NCI-H1694 treated with DMSO at 0.1 percent for 48 hours (cell line): ENCODE data around the gene IDH3B.
"Not testable (repeated sequence)": the region's sequence is repeated elsewhere in the genome, so short reads cannot be mapped to it uniquely, and the experiment has no call there.

ENCODE experiments used
- DNase-seq: peaks from one replicate; lab custom pipeline; 2025; lab: John Stamatoyannopoulos, UW

The IDH3B gene

DNA sequence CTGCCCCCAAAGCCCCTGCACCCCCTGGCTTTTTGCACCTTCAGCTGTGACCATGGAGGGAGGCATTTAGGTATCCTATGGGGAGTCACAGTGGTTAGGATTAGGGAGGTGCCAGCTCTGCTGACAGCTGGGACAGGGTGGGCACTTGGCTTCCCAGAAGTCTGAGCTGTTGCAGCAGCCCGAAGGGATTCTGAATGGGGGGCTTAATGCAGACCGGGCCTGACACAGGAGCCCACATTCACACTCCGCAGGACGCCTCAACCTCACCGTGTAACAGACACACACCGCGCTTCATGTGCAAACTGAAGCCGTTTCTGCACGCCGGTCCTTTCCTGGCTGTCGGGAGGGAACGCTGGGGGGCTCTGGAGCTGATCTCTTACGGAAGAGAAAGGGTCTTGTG is 30.5 kb upstream of the IDH3B start:
- no peak for DNase-seq

DNA sequence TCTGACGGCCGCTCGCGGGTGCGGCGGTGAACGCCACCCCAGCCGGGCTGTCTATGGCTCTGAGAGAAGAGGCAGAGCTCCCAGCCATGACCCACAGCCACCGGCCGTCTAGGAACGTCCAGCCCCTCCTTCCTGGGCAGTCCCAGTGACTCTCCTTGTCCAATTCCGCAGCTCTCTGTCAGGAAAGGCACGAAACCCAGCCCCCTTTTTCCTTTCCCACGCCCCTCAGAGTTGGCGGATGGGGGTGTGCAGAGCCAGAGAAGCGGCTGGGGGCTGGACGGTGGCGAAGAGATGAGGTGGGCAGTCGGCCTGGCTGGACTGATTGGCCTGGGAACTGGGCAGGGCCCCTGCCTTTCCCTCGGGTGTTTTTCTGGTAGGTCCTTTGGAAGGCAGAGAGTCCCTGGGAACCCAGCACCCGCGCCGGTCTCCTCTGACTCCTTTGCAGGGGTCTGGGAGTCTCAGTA is 30.0 kb upstream of the IDH3B start:
- DNase-seq = no peak

DNA sequence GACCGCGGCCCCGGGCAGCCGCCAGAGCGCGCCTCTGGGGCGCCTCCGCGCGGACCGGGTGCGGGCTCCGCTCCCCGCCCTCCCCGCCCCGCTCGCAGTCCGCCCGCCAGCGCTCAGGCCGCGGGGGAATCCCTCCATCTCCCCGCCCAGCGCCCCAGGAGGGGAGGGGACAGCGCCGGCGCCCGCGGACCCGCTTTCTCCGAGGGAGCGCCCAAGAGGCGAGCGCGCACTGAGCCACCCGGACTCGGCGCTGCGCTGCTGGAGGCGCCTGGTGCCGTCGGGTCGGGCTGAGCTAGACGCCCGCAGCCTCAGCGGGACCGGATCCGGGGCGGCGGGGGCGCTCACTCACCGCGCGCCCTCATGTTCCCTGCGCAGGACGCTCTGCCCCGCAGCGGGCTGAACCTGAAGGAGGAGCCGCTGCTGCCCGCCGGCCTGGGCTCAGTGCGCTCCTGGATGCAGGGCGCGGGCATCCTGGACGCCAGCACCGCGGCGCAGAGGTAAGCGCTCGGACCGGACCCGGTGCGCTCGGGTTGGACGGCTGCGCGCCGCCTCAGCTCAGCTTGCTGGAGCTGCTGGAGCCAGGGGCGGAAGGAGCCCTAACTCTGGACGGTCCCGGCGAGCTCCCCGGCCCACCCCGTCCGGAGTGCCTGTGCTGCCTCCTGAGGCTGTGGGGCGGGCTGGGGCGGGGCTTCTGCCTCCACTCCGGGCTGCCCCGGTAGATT is 29.4 kb upstream of the IDH3B start:
- no peak for DNase-seq

DNA sequence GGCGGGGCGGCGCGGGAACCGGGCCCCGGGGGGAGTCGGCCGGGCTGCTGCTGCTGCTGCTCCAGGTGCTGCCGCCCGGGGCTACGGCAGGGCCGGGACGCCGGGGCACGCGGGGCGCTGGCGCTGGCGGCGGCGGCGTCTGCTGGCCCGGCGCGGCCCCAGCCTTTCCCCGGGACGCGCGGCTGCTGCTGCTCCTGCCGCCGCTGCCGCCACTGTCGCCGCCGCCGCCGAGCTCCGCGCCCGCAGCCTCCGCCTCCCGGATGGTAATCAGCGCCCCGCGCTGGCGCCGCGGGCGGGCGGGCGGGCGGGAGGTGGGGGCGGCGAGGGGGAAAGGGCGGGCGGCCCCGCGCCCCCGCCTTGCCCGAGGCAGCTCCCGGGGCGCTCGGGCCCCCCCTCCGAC is 28.9 kb upstream of the IDH3B start:
- no peak for DNase-seq

DNA sequence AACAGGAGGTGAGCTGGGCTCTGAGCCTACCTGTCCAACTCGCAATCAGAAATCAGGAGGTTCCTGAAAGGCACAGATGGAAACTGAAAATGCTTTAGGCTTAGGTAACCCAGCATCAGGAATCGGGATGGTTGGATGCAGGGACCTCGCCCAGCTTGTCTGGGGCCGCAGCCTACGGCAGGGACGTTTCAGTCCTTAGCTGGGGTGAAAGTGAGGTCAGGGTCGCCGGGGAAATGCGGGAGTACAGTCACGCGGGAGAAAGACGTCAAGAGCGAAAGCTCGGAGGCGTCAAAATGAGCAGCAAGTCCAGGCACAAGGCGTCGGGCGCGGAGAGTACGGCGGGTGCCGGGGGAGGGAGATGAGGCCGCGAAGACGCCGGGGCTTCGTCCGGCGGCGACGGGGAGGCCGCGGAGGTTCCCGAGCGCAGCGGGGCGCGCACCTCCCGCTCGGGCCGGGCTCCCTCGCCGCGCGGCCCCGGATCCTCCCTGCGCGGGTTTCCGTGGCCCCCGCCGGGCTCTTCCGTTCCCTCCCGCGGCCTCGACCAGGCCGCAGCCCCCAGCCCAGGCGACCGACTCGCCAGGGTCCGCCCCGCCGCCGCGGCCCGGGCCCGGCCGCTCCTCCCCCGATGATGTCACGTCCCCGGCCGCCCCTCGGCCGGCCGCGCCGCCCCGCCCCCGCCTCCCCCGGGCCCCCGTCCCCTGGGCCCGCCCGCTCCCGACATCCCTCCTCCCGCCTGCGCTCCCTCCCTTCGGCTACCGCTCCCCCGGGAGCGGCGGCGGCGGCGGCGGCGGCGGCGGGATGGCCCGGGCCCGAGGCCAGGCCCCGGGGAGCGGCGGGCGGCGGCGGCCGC is 28.2 kb upstream of the IDH3B start, which contains the start of gene EBF4:
EBF4 (plus strand) TSS at position 745 of the 850 bp plus-strand sequence. CDS start 866 bp downstream, outside the sequence.
- no peak for DNase-seq

DNA sequence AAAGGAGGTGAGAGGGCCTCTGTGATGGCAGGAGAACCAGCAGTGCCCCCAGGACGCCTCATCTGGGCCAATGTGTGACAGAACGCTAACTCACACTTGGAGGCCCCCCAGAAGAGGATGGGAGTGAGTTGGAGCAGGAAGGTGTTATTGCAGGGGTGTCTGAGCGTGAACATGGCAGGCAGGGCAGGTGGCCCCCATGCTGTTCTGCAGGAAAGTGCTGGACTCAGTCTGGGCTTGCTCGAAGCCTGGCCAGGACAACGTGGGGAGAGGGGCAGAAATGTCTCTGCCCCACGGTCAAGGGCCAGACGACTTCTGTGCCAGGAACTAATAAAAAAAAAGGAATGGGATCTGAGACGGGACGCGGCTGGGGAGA is 27.6 kb upstream of the IDH3B start:
- no peak for DNase-seq

DNA sequence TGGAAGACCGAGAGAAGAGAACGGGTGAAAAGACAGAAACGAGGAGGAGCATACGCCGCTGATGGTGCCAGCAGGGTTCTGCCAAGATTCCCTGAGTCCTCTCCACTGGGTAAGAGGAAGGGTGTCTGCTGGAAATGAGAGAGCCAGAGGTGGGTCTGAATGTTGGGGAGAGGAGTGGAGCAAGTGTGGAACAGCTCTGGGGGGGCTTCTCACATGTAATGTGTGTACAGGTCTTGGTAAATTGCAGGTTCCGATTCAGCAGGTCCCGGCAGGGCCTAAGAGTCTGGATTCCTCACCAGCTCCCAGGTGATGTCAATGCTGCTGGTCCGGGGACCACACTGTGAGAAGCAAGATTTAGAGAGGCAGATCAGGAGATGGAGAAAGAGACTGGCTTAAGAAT is 27.1 kb upstream of the IDH3B start:
- DNase-seq = no peak

DNA sequence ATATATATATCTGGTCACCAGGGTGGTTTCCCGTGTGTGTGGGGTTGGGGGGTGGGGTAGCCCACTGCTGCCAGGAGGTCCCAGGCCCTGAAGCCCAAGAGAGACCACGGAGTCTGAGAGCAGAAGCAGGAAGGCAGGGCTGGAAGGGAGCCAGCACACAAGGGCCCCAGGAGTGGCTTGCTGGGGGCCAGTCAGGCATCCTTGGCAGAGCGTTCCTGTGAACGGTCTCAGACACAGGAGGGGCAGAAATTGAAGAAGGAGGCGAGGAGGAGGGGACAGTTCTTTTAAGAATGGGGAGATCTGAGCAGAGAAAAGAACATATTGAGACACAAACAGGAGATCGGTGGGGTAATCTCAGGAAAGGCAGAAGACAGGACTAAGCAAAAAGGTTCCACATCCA is 26.7 kb upstream of the IDH3B start:
- DNase-seq = no peak

DNA sequence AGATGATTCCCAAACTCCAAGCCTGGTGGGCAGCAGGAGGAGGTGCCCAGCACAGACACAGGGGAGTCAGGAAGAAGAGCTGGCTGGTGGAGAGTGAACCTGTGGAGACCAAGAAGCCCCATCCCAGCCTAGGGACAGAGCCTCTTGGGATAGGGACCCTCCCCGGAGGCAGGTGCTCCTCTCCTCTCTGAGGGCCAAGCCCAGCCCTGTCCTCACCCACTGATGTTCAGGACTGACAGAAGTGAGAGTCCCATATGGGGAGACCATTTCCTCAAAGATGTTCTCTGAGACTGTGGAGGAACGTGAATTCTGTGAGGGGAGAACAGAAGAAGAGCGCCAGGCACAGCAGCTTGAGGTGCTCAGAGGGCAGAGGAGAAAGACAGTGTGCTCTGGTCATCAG is 26.2 kb upstream of the IDH3B start:
- DNase-seq = no peak

DNA sequence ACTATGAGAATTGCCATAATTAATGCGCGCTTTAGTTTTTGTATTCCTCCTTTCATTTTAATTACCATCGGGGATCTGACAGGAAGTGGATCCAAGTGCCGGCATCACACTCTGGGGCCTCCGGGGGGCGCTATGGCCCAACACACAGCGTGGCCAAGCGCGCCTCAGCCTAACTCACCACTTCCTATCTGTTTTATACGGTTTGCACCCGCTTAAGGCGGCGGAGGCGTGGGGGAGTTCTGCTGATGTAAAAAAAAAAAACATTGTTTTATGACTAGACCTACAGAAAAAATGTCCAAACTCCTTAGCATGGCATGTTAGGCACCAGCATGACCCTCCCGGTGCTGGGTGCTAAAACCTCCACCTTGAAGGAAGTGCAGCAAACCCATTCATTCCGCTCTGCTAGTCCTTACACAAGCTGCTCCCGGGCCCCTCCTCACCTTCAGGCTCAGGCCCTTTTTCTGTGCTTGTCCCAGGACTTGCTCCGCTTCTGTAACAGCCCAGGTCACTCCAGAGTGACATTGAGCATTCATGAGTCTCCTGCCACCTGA is 24.1 kb upstream of the IDH3B start:
- peak; percentile 48 for DNase-seq

DNA sequence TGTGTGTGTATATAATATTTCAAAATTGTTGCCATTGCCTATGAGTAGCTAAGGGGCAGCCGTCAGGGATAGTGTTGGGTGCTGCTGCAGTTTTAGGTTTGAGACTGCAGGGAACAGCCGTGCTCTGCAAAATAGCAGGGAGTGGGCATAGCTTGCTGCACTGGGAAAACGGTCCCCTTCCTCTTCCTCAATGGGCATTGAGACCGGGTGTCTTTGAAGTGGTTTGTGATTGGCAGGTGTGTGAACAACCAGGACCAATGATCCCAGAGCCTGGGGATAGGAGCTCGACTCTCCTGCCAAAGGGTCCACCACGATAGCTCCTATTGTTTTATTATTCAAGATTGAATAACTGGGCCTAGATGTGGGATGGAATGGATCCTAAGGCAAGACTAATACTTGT is 23.5 kb upstream of the IDH3B start:
- no peak for DNase-seq

DNA sequence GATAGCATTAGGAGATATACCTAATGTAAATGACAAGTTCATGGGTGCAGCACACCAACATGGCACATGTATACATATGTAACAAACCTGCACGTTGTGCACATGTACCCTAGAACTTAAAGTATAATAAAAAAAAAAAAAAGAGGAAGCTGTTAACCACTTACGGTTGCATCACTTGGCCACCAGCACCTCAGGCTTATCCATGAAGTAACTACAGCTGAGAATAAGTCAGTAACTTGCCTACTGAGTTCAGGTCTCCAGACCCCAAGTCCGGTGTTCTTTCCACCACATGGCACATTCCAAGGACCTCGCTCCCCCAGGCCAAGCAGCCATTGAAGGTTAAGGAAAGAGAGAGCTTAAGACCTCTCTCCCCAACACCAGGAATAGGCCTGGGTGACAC is 20.8 kb upstream of the IDH3B start:
- not testable (repeated sequence) for DNase-seq

DNA sequence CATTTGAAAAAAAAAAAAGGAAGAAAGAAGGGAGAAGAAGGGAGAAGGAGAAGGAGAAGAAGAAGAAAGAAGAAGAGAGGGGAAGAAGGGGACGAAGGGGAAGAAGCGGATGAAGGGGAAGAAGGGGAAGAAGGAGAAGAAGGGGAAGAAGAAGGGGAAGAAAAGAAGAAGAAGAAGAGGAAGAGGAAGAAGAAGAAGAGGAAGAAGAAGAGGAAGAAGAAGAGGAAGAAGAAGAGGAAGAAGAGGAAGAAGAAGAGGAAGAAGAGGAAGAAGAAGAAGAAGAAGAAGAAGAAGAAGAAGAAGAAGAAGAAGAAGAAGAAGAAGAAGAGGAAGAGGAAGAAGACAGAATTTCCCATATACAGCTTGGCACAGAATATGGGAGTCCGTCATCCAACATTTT is 18.0 kb upstream of the IDH3B start:
- not testable (repeated sequence) for DNase-seq

DNA sequence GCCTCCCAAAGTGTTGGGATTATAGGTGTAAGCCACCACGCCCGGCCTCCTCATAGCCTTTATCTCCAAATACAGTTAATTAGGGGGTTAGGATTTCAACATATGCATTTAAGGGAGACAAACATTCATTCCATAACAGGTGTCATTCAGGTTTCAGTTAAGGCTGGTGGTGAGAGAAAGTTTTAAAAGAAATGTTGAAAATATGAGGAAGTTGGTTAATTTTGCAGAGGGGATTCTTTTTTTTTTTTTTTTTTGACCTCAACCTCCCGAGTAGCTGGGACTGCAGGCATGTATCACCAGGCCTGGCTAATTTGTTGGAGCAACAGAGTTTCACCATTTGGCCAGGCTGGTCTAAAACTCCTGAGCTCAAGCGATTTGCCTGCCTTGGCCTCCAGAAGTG is 16.0 kb upstream of the IDH3B start:
- no peak for DNase-seq

DNA sequence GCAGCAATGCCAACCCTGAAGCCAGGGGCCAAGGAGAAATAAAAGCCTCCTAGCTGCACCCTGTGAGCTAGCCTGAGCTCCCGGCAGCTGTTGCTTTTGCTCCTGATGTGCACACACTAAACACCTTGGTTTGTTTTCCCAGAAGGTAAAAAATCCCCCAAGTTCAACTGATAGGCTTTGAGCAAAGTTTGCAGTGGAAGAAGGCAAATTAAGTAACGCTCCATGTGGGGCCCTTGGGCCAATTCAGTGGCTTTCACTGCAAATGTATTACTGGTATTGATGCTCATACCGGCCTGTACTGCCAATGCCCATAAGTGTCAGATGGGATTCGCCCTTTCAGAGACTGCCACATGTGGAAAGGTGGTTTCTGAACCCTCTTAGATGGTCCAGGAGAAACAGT is 9.4 kb upstream of the IDH3B start:
- DNase-seq = no peak

DNA sequence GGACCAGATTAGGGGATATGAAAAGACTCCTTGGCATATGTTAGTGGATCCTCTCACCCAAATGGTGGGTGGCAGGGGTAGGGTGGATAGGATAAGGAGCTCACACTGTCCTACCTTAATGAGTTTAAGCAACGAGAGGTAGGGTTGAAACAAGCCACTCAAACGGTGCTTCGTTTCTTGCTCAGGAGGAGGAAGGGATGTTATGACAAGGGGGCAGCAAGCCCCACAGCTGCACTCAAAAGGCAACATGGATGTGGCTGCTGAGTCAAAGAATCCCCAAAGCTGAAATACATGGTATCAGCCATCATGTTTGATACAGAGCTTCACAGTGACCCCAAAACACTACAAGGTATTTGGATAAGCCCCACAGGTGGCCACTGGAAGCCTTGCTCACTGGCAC is 8.4 kb upstream of the IDH3B start:
- no peak for DNase-seq

DNA sequence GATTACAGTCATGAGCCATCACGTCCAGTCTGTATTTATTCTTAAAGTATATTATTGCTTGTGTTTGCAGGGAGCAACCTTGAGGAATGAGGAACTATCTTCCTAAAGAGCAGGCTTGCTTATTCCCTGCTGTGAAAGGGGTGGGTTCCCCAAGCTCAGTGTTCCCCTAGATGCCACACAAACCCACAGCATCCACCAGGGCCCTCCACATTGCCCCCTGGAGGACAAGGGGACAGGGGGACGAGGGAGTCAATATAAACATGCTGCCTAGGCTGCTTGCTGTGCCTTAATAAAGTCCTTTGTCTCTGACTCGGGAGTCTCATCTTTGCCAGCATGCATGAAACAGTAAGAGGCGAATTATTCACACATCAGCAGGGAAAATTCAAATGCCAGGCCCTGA is 8.0 kb upstream of the IDH3B start:
- no peak for DNase-seq

DNA sequence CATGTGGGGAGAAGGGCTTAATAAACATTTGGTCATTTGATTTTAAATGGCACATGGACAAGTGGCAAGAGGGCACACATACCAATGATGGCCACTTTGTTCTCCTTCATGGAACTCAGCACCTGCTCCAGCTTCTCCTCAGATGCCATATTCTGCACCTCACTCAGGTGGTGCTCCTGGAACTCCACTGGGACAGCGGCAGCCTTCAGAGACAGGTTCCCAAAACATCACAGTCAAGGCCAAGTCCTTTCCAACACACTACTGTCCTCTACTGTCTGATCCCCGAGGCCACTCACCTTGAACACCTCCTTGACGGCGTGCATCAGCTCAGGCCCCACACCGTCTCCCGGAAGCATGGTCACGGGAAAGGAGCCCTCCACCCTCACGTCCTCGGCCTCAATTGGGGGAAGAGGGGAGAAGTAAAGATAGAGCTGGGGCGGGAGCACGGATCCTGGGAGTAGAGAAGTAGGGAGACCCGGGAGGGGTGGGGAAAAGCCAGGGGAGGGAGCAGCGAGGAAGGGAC is 591 bp downstream of the IDH3B start:
- DNase-seq = no peak

DNA sequence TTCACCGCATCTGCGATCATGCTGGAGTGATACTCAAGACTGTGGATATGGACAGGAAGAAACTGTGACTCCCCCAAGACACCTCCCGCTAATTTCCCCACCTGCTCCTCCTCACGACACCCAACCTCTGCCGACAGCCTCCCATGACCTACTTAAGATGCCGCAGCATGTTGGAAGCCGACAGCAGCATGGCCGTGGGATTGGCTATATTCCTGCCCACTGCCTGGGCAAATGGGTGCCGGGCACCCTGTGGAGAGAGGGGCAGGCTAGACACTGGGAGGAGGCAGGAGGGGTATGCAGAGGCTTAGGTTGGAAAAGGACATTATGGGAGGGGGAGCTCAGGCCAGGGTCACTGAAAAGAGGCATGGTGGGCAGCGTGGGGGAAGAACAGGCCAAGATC is 4.5 kb downstream of the IDH3B start:
- DNase-seq = no peak

DNA sequence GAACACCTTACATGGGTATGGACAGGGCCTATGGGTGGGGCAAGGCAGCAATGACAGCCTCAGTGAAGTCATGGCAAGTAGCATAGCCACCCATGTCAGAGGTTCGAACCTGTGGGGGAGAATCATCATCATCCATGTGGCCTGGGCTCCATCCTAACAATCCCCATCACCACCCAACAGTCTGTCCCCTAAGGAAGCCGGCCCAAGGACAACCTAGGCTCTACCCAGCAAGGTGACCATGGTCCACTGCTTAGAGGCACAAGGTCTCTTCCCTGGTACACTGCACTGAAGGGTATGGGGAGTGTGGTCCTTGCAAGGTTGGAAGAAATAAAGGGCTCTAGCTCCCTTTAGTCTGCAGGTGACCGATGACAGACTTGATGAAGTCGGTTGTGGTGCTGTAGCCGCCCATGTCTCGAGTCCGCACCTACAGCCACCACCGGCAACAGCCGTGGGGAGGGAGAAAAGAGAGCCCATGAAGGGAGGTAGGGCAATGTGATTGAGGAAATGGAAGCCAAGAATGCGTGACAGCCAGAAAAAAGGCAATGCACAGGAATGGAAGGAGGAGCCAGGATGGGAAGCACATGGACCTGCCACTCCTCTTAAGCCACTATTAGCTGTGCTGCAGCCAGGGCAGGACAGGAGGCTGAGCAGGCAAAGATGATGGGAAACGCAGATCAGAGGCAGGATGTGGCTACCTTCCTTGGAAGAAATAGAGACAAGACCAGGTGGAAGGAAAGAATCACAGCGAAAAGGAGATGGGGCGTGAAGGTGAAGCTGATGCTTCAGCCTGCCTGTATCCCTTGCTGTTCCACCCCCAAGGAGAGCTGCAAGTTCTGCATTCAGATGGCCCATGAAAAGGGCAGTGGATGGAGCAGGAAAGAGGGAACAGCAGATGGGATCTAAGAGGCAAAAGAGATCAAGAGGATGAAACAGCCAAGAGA is 5.3 kb downstream of the IDH3B start:
- no peak for DNase-seq

DNA sequence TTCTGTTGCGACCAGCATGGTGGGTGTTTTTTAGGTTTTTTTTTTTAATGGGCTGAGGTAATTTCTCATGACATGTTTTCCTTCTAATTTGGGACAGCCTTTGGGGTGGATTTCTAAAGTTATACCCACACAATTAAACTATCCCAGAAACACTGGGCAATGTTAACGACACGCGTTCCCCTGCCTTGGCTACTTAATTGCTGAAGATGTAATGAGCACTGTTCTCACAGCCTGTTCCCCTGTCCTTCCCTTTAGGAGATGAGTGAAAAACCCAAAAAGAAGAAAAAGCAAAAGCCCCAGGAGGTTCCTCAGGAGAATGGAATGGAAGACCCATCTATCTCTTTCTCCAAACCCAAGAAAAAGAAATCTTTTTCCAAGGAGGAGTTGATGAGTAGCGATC is 6.3 kb downstream of the IDH3B start:
- DNase-seq = no peak

DNA sequence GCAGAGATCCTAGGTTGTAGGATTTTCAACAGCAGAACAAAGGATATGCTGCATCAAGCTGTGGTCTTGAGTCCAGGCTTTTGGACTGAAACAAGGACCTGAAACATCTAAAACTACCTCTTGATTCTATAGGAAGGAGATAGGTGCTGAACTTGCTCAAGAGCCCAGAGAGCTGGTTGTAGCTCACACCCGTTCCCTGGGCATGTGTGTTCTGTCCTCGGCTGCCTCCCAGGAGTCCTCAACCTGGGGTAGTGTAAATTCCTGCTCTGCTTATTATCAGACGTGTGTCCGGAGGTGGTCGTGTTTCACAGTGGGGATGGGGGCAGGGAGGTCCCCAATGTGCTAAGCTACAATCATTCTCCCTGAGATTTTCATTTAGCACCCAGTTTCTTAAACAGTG is 6.8 kb downstream of the IDH3B start:
- DNase-seq = no peak
